CD4-positive, alpha-beta T cell treated with Interleukin-15 for 1 hour (primary cell): ENCODE data around the gene OTUB1.
A peak's percentile ranks its signal among the peaks of the same experiment; 100 is the strongest.
"Not testable (repeated sequence)": the region's sequence is repeated elsewhere in the genome, so short reads cannot be mapped to it uniquely, and the experiment has no call there.

ENCODE experiments used
- DNase-seq: peaks from one replicate; pipeline ENCODE4 v3.0.0-alpha.2; 2020

Gene OTUB1

GRCh38 chr11:63986156-63986931 is at the start of gene OTUB1:
Gene OTUB1 (plus strand): TSS chr11:63986438. CDS start chr11:63986457, 19 bp downstream.
- DNase-seq: peak; percentile 88

- DNase-seq: no peak
Measured at GRCh38 chr11:63937713-63938478, 48.3 kb upstream of the OTUB1 start.

- peak; percentile 96 for DNase-seq
Measured at GRCh38 chr11:63938479-63939396, 47.5 kb upstream of the OTUB1 start, which contains the start of gene NAA40. Gene NAA40 (plus strand): TSS chr11:63939002. CDS start chr11:63939097, 95 bp downstream.

GRCh38 chr11:63939397-63939891 is 46.8 kb upstream of the OTUB1 start:
- no peak for DNase-seq

- no peak for DNase-seq
Measured at GRCh38 chr11:63940786-63941185, 45.5 kb upstream of the OTUB1 start.

GRCh38 chr11:63941901-63942300 is 44.3 kb upstream of the OTUB1 start:
- no peak for DNase-seq

GRCh38 chr11:63942803-63943202 is 43.4 kb upstream of the OTUB1 start:
- DNase-seq: no peak

- DNase-seq: no peak
Measured at GRCh38 chr11:63944987-63945386, 41.3 kb upstream of the OTUB1 start.

- peak; percentile 44 for DNase-seq
Measured at GRCh38 chr11:63945477-63946163, 40.6 kb upstream of the OTUB1 start.

- peak; percentile 35 for DNase-seq
Measured at GRCh38 chr11:63951779-63952536, 34.3 kb upstream of the OTUB1 start.

- no peak for DNase-seq
Measured at GRCh38 chr11:63952570-63952969, 33.7 kb upstream of the OTUB1 start.

GRCh38 chr11:63958008-63958407 is 28.2 kb upstream of the OTUB1 start:
- DNase-seq: no peak

GRCh38 chr11:63961608-63962412 is 24.4 kb upstream of the OTUB1 start:
- DNase-seq: peak; percentile 46

- DNase-seq: not testable (repeated sequence)
Measured at GRCh38 chr11:63963895-63964294, 22.3 kb upstream of the OTUB1 start.

- DNase-seq: no peak
Measured at GRCh38 chr11:63966444-63966843, 19.8 kb upstream of the OTUB1 start.

- no peak for DNase-seq
Measured at GRCh38 chr11:63969461-63969860, 16.8 kb upstream of the OTUB1 start.

GRCh38 chr11:63970902-63971301 is 15.3 kb upstream of the OTUB1 start:
- DNase-seq: no peak

- DNase-seq: not testable (repeated sequence)
Measured at GRCh38 chr11:63973912-63974258, 12.4 kb upstream of the OTUB1 start.

- DNase-seq: peak; percentile 98
Measured at GRCh38 chr11:63974259-63975143, 11.7 kb upstream of the OTUB1 start, which contains the start of gene COX8A. Gene COX8A (plus strand): TSS chr11:63974620. CDS start chr11:63974681, 61 bp downstream.
